ENCODE measurements around the gene LGR6.

Gene LGR6

DNA sequence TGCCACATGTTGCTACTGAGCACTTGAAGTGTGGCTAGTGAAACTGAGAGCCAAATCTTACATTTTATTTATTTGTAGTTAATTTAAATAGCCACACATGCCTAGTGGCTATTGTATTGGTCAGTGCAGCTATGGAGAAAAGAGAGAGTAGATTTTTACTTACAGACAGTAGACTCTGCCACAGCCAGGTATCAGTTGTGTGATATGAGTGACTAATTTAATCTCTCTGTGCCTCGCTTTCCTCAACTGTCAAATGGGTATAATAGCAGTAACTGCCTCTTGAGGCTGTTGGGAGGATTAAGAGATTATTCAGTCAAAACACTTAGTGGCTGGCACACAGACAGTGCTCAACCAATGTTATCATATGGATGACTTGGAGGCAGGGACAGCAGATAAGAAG, 99.2 kb downstream of the LGR6 start:
- TF ChIP-seq, protein P1, sequence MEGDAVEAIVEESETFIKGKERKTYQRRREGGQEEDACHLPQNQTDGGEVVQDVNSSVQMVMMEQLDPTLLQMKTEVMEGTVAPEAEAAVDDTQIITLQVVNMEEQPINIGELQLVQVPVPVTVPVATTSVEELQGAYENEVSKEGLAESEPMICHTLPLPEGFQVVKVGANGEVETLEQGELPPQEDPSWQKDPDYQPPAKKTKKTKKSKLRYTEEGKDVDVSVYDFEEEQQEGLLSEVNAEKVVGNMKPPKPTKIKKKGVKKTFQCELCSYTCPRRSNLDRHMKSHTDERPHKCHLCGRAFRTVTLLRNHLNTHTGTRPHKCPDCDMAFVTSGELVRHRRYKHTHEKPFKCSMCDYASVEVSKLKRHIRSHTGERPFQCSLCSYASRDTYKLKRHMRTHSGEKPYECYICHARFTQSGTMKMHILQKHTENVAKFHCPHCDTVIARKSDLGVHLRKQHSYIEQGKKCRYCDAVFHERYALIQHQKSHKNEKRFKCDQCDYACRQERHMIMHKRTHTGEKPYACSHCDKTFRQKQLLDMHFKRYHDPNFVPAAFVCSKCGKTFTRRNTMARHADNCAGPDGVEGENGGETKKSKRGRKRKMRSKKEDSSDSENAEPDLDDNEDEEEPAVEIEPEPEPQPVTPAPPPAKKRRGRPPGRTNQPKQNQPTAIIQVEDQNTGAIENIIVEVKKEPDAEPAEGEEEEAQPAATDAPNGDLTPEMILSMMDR (IDR thresholded peaks at IDR 0.05; ENCODE audit: low read depth, low read length) = no peak
- TF ChIP-seq POLR2A (IDR thresholded peaks at IDR 0.05; ENCODE audit: extremely low read depth, insufficient read length) (no peak), MYC (IDR thresholded peaks at IDR 0.05; ENCODE audit: low read depth, low read length) (no peak)
- TF ChIP-seq, protein P2, sequence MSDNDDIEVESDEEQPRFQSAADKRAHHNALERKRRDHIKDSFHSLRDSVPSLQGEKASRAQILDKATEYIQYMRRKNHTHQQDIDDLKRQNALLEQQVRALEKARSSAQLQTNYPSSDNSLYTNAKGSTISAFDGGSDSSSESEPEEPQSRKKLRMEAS (IDR thresholded peaks at IDR 0.05; ENCODE audit: low read depth, low read length) = no peak
- H3K4me3 ChIP-seq (ENCODE audit: low read depth, low read length) = no peak overlapping the region
- DNase-seq (ENCODE audit: low read depth) = no peak

DNA sequence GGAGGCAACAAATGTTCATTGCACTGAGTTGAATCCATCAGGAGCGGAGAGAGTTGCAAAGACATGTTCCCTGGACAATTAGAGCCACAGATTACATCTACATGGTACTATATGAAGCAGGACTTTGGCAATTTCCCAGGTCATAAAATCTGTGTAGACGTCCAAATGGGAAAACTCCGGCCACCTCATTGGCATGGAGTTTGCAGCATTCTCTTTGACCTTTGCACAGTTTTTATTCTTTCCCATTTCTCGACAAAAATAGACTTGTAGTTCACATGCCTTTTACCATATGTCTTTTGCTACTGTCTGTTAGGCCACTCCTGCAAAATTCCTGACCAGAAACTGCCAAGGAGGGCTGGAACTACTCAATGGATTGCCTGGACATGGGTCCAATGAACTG, 100.0 kb downstream of the LGR6 start:
- DNase-seq (ENCODE audit: low read depth) = no peak
- H3K4me3 ChIP-seq (ENCODE audit: low read depth, low read length) = no peak overlapping the region
- TF ChIP-seq MYC (IDR thresholded peaks at IDR 0.05; ENCODE audit: low read depth, low read length) = no peak
- no peak for TF ChIP-seq POLR2A (IDR thresholded peaks at IDR 0.05; ENCODE audit: extremely low read depth, insufficient read length)
- TF ChIP-seq, protein P1 (IDR thresholded peaks at IDR 0.05; ENCODE audit: low read depth, low read length) = no peak
- TF ChIP-seq, protein P2 (IDR thresholded peaks at IDR 0.05; ENCODE audit: low read depth, low read length) = no peak

DNA sequence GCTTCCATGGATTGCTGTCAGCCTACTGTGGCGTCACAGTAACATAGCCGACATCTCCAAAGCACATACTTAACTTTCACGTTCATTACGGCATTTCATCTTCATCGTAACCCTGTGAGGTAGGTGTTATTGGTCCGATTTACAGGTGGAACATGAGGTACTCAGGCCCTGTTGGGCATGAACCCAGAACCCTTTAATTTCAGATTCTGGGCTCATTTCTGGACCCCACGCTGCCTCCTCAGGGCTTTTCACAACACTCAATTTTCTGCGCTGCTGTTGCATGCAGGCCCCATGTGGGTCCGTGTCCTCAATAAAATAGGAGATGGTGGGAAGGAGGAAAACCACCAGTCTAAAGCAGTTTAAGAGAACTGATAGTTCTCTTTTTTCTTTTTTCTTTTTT, 108.6 kb downstream of the LGR6 start:
- DNase-seq (ENCODE audit: low read depth) = no peak
- H3K4me3 ChIP-seq (ENCODE audit: low read depth, low read length) = no peak overlapping the region
- TF ChIP-seq, protein P2 (IDR thresholded peaks at IDR 0.05; ENCODE audit: low read depth, low read length) = no peak
- TF ChIP-seq POLR2A (IDR thresholded peaks at IDR 0.05; ENCODE audit: extremely low read depth, insufficient read length) = no peak
- TF ChIP-seq, protein P1 (IDR thresholded peaks at IDR 0.05; ENCODE audit: low read depth, low read length) = no peak

DNA sequence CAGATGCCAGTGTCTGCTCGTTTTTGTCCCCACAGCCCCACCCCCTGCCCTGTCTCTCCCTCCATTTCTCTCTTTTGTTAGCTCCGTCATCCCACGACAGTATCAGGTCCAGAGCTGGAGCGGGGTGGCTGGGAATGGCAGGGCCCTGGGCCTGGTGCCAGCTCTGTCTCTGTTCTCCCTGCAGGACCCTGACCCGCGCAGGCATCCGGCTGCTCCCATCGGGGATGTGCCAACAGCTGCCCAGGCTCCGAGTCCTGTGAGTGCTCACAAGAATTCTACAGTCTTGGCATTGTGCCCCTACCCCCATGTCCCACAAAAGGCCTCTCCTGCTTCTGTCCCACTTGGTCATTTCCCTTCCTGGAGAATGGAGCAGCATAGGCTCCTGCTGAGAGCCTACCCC, 110.8 kb downstream of the LGR6 start:
- DNase-seq (ENCODE audit: low read depth) = no peak
- no peak for TF ChIP-seq MYC (IDR thresholded peaks at IDR 0.05; ENCODE audit: low read depth, low read length)
- TF ChIP-seq, protein P2 (IDR thresholded peaks at IDR 0.05; ENCODE audit: low read depth, low read length) = no peak
- TF ChIP-seq, protein P1 (IDR thresholded peaks at IDR 0.05; ENCODE audit: low read depth, low read length) = no peak
- H3K4me3 ChIP-seq (ENCODE audit: low read depth, low read length) = no peak overlapping the region

DNA sequence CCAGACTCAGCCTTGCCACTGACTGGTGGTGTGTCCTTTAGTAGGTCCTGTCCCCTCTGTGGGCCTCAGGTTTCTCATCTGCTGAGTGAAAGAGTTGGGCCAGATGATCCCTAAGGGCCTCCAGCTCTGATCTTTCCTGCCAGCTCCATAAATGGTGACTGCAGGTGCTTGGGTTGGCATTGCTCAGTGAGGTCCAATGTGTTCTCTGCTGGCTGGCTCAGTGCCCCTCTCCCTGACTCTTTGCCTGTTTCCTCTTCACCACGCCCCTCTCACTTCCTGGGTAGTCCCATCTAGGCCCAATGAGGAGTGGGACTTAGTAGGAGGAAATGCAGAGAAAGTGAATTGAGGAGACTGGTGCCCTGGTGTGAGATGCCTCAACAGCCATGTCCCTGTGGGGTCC, 111.6 kb downstream of the LGR6 start:
- TF ChIP-seq, protein P2 (IDR thresholded peaks at IDR 0.05; ENCODE audit: low read depth, low read length) = no peak
- TF ChIP-seq, protein P1 (IDR thresholded peaks at IDR 0.05; ENCODE audit: low read depth, low read length) = no peak
- TF ChIP-seq MYC (IDR thresholded peaks at IDR 0.05; ENCODE audit: low read depth, low read length) (no peak), POLR2A (IDR thresholded peaks at IDR 0.05; ENCODE audit: extremely low read depth, insufficient read length) (no peak)
- no peak for DNase-seq (ENCODE audit: low read depth)
- no peak overlapping the region for H3K4me3 ChIP-seq (ENCODE audit: low read depth, low read length)

All from NB4 (cell line).